HEK293 (cell line): ENCODE data around the gene PTPRCAP.

Source experiments
- KLF1 ChIP-seq: fragments of 450-650 bp; formaldehyde crosslinking; IDR thresholded peaks from 2 replicates; pipeline ENCODE4 v1.5.1; 2016; ENCODE audit warnings: missing biosample characterization, missing genetic modification characterization
- ZNF121 ChIP-seq: fragments of 450-650 bp; formaldehyde crosslinking; IDR thresholded peaks from 2 replicates; pipeline ENCODE4 v1.5.1; 2016; ENCODE audit warnings: missing biosample characterization, missing genetic modification characterization
- ZNF174 ChIP-seq: fragments of 450-650 bp; formaldehyde crosslinking; IDR thresholded peaks from 2 replicates; pipeline ENCODE4 v1.5.0; 2017; ENCODE audit warnings: missing biosample characterization, mild to moderate bottlenecking, missing genetic modification characterization
- ZNF544 ChIP-seq: fragments of 450-650 bp; formaldehyde crosslinking; IDR thresholded peaks from 2 replicates; pipeline ENCODE4 v1.5.0; 2017; ENCODE audit warnings: missing biosample characterization, missing genetic modification characterization
- ZNF549 ChIP-seq: fragments of 450-650 bp; IDR thresholded peaks from 2 replicates; pipeline ENCODE4 v1.5.1; 2018; ENCODE audit warnings: missing biosample characterization, missing genetic modification characterization, mild to moderate bottlenecking, inconsistent platforms, moderate library complexity
- ZNF658 ChIP-seq: fragments of 450-650 bp; formaldehyde crosslinking; IDR thresholded peaks from 2 replicates; pipeline ENCODE4; 2016; ENCODE audit warnings: missing biosample characterization, missing genetic modification characterization
- ZNF776 ChIP-seq: fragments of 450-650 bp; formaldehyde crosslinking; IDR thresholded peaks from 2 replicates; pipeline ENCODE4 v1.5.0; 2017; ENCODE audit warnings: missing biosample characterization, missing genetic modification characterization, borderline replicate concordance
- ZNF785 ChIP-seq: fragments of 450-650 bp; formaldehyde crosslinking; IDR thresholded peaks from 2 replicates; pipeline ENCODE4 v1.5.1; 2016; ENCODE audit warnings: missing biosample characterization, missing genetic modification characterization
- TF ChIP-seq, protein P1 (sequence below): sonication (generic); formaldehyde crosslinking; IDR thresholded peaks from 2 replicates; pipeline ENCODE4 v1.8.1; 2022; ENCODE audit warnings: mild to moderate bottlenecking, moderate library complexity, missing genetic modification reagents
- TF ChIP-seq, protein P2 (sequence below): fragments of 450-650 bp; formaldehyde crosslinking; IDR thresholded peaks from 2 replicates; pipeline ENCODE4 v1.5.1; 2016; ENCODE audit warnings: missing biosample characterization, missing genetic modification characterization

DNA sequence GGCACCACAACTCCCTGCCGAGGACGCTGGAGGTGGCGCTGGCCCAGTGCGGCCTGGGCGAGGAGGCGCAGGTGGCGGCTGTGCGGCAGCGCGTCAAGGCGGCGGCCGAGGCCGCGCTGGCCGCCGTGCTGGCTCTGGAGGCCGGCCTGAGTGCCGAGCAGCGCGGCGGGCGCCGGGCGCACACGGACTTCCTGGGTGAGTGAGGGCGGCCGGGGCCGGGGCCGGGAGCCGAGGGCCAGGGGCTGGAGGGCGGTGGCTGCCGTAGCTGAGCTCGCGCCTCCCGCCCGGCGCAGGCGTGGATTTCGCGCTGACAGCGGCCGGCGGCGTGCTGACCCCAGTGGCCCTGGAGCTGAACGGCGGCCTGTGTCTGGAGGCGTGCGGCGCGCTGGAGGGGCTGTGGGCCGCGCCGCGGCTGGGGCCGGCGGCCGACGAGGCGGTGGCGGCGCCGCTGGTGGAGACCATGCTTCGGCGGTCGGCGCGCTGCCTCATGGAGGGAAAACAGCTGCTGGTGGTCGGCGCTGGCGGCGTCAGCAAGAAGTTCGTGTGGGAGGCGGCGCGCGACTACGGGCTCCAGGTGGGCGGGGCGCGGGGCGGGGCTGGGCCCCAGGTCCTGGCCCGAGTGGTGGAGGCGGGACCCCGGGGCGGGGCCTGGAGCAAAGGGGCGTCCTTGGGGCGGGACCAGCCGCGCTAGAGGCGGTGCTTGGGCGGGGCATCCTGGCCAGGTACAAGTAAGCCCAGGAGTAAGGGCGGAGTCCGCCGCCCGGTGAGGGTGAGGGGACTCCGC, 16.6 kb downstream of the PTPRCAP start:
- TF ChIP-seq ZNF549 (tag by site-specific recombination) (no peak), KLF1 (tag by site-specific recombination) (no peak; the same call in 1 of the 2 replicates), ZNF174 (tag by site-specific recombination) (no peak), ZNF658 (tag by site-specific recombination) (no peak), ZNF776 (tag by site-specific recombination) (no peak), ZNF544 (tag by site-specific recombination) (no peak), ZNF121 (tag by site-specific recombination) (peak; percentile 83), ZNF785 (tag by site-specific recombination) (no peak)
- TF ChIP-seq, protein P1, sequence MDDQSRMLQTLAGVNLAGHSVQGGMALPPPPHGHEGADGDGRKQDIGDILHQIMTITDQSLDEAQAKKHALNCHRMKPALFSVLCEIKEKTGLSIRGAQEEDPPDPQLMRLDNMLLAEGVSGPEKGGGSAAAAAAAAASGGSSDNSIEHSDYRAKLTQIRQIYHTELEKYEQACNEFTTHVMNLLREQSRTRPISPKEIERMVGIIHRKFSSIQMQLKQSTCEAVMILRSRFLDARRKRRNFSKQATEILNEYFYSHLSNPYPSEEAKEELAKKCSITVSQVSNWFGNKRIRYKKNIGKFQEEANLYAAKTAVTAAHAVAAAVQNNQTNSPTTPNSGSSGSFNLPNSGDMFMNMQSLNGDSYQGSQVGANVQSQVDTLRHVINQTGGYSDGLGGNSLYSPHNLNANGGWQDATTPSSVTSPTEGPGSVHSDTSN (CRISPR knock-in tag) = 0 out of 2 replicates have a peak, but pooled peaks have one; percentile 28
- TF ChIP-seq, protein P2, sequence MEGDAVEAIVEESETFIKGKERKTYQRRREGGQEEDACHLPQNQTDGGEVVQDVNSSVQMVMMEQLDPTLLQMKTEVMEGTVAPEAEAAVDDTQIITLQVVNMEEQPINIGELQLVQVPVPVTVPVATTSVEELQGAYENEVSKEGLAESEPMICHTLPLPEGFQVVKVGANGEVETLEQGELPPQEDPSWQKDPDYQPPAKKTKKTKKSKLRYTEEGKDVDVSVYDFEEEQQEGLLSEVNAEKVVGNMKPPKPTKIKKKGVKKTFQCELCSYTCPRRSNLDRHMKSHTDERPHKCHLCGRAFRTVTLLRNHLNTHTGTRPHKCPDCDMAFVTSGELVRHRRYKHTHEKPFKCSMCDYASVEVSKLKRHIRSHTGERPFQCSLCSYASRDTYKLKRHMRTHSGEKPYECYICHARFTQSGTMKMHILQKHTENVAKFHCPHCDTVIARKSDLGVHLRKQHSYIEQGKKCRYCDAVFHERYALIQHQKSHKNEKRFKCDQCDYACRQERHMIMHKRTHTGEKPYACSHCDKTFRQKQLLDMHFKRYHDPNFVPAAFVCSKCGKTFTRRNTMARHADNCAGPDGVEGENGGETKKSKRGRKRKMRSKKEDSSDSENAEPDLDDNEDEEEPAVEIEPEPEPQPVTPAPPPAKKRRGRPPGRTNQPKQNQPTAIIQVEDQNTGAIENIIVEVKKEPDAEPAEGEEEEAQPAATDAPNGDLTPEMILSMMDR (tag by site-specific recombination) = no peak
